Sciatic nerve (tissue), 2 donors: Measurements from ENCODE around the gene SERHL2. TPM values are rescaled to one million over a fixed set of nuclear protein-coding genes. Genes with fewer than 3 reads are reported as not detected.
A peak's percentile ranks its signal among the peaks of the same experiment; 100 is the strongest.
"Not testable (repeated sequence)": the region's sequence is repeated elsewhere in the genome, so short reads cannot be mapped to it uniquely, and the experiment has no call there.

ENCODE experiments used
- ATAC-seq: fragments of 200-7000 bp; cut with Tn5 transposase; one replicate; pipeline ENCODE4 v1.9.1; 2020; ENCODE audit warnings: mild to moderate bottlenecking, moderate library complexity
- DNase-seq: peaks from one replicate; pipeline ENCODE4 v3.0.0-alpha.2; 2020; ENCODE audit warnings: low spot score
- intact Hi-C: fragments of 100-400 bp; cut with DNase I; formaldehyde crosslinking; loops from one replicate; pipeline ENCODE4 v1.14.2; 2022
- total RNA-seq: library from RNA; stranded (reverse); fragmentation: NEBNext Ultra II Directional; extraction: Animal tissue kit (Norgen Biotek cat#: 25700); gene quantifications from one replicate; pipeline ENCODE4 v1.2.1, GENCODE V29; 2021
- donor health status: DM: no; HTN: no; CAD: no.
- donor health status: DM: no; HTN: no; CAD: no.

The SERHL2 gene, protein sequence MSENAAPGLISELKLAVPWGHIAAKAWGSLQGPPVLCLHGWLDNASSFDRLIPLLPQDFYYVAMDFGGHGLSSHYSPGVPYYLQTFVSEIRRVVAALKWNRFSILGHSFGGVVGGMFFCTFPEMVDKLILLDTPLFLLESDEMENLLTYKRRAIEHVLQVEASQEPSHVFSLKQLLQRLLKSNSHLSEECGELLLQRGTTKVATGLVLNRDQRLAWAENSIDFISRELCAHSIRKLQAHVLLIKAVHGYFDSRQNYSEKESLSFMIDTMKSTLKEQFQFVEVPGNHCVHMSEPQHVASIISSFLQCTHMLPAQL
- 7.8 TPM for total RNA-seq

DNA sequence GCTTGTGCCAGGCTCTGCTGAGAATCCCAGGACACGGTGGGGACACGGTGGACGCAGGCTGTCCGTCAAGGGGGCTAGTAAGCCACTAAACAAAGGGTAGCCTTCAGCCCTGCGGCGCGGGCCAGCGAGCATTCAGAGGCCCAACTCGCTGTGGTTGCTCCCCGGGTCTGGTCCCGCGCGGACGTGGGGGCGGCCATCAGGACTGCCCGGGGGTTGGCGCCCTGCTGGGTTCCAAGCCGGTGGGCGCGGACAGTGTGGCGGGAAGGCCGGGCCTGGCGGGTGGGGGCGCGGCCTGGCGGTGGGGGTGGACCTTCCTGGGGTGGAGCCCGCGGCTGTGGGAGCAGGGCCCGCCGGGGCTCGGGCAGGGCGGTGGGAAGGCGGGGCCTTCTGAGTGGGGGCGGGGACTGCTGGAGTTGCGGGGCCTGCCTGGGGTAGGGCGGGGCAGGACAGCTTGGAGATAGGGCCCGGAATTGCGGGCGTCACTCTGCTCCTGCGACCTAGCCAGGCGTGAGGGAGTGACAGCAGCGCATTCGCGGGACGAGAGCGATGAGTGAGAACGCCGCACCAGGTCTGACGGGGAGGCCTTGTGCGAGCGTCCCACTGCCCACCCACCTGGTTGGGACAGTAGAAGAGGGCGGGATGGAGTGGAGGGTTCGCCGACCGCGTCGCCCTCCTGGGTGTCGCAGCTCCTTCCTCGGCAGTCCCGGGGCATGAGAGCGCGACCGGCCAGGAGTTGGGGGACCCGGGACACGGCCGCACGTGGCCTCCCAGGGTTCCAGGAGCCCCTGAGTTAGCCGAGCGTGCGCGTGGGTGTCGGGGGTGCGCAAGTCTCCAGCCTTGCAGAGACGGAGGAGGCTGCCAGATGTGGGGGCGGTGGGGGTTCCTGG, at the start of gene SERHL2:
SERHL2 (plus strand) TSS at position 482 of the 887 bp plus-strand sequence; CDS start at position 547, 65 bp downstream.
- ATAC-seq: peak; percentile 97
- intact Hi-C loops: no loop called here

GRCh38 chr22:42508327-42508974, 45.3 kb upstream of the SERHL2 start:
- ATAC-seq, intact Hi-C loops: not testable (repeated sequence)

More for the DNA sequence above, at the start of gene SERHL2:
- DNase-seq: peak; percentile 95

GRCh38 chr22:42508975-42509364, 44.8 kb upstream of the SERHL2 start:
- intact Hi-C loops, ATAC-seq, DNase-seq: not testable (repeated sequence)

More at GRCh38 chr22:42508327-42508974, 45.3 kb upstream of the SERHL2 start:
- DNase-seq: not testable (repeated sequence)

DNA sequence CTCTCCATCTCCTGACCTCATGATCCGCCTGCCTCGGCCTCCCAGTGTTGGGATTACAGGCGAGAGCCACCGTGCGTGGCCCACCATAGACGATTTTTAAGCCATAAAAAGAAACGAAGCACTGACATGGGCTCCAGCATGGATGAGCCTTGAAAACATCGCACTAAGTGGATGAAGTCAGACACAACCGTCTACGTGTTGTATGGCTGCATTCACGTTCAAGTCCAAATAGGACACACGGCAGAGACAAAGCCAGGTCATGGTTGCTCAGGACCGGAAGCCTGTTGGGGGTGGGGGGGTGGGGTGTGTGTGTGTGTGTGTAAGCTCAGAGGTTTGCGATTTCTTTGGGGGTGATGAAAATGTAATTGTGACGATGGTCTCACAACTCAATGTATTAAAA, 44.2 kb upstream of the SERHL2 start:
- ATAC-seq (no peak), DNase-seq (no peak)
- intact Hi-C loops: no loop called here

DNA sequence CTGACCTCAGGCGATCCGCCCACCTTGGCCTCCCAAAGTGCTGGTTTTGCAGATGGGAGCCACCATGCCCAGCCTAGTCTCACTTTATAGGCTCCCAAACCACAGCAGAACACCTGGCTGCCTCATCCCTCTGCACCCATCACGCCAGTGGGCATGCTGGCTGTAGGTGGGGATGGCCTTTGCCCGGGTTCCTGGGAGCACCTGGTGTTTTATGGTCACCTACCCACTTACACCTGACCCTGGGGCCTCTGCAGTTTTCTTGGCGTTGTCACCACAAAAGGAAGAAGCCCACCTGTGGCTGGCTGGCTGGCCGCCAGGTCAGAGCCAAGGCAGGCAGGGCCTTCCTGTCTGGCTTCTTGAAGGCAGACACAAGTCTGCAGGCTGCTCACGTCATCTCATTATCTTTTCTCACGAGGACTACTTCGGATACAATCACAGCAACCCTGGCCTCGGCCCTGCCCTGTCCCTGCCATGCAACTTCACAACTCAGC, 42.3 kb upstream of the SERHL2 start:
- intact Hi-C loops: no loop called here
- DNase-seq: no peak
- no peak for ATAC-seq

DNA sequence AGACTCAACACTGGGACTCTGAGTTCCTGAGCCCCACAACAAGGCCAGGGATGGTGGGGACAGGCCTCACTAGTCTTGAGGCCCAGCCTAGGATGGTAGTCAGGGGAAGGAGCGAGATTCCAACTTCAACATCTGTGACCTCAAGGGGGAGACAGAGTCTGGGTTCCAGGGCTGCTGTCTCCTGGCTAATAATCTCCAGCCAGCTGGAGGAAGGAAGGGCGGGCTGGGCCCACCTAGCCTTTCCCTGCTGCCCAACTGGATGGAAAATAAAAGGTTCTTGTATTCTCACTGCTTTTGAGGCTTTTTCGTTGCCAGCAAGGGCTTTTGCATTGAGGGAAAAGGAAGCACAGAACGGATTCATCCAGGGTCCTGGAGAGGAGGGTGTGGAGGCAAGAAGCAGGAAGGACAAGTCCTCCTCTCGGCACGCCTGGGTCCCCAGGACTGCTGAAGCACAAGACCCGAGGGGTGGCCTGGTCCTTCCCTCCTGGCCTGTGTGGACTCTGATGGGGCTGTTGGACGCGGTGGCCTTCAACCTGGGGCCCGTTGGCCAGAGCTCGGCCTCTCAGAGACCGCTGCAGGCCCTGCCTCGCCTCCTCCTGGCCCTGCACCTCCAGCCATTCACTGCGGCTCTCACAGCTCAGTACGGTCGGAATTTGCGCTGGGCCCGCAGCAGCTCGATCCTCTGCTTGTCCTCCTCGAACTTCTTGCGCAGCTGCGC, 41.3 kb upstream of the SERHL2 start:
- DNase-seq, intact Hi-C loops: not testable (repeated sequence)
- ATAC-seq: peak; percentile 83

DNA sequence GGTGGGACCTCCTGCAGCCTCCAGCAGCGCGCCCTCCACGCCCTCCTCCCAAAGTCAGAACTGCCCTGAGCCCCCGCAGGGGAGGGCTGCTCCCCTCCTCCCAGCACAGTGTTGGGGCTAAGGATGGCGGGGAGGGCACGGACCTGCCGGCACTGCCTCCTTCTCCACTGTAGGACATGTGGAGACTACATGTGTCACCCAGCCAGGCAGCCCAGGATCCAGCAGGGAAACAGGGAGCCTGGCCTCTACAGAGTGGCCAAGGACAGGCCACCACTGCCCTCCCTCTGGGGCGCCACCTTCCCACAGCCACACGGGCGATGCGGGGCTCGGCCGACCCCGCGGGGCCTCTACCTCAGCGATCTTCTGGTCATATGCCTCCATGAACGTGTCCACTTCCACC, 39.4 kb upstream of the SERHL2 start:
- intact Hi-C loops, DNase-seq, ATAC-seq: not testable (repeated sequence)

GRCh38 chr22:42515304-42515703, 38.5 kb upstream of the SERHL2 start:
- ATAC-seq, DNase-seq, intact Hi-C loops: not testable (repeated sequence)

- ATAC-seq: no peak
- intact Hi-C loops: no loop called here
- no peak for DNase-seq
These were observed 37.9 kb upstream of the SERHL2 start for GRCh38 chr22:42515896-42516295.

DNA sequence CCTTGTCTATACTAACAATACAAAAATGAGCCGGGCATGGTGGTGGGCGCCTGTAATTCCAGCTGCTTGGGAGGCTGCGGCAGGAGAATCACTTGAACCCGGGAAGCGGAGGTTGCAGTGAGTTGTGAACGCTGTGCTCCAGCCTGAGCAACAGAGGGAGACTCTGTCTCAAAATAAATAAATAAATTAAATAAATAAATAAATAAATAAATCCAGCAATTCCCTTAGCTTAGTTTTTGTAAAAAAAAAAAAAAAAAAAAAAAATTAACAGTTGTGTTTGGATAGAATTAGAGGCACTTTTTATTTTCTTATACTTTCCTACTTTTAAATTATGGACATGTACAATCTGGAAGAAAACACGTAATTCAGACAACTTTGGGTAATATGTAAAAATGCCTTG, 36.7 kb upstream of the SERHL2 start:
- ATAC-seq, DNase-seq, intact Hi-C loops: not testable (repeated sequence)

- peak; percentile 2 for ATAC-seq
- DNase-seq, intact Hi-C loops: not testable (repeated sequence)
These were observed 34.9 kb upstream of the SERHL2 start for GRCh38 chr22:42518638-42519524.

DNA sequence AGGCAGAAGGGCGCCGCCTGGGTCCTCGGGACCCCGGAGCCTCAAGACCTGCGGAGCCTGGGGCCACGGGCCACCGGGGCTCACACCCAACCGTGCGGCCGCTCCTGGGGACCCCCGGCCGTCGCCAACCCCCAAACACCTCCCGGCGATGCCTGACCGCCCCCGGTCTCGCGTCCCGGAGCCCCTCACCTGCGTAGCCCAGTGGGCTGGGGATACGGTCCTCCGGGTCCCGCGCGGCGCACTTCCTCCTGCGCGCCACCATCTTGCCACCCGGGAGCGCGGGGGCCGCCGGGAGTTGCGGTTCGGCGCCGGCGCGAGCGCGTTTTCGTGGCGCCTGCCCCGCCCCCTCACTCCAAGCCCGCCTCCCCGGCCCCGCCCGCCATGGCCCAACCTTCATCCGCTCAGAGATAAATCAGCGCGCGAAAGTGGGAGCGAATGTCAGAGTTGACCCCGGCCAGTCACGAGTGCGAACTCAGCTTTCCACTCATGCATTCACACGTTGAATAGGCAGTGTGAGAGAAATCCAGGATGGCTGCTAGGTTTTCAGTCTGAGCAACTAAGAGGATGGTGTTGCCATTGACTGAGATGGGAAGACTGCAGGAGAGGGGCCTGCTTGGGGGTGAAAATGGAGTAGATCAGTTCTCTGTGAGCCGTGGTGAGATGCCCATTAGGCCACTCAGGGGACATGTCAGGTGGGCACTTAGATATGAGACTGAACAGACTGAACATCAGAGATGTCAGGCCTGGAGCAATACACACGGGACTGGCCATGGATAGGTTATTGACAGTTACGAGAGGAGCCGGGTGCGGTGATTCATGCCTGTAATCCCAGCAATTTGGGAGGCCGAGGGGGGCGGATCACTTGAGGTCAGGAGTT, 34.0 kb upstream of the SERHL2 start, which contains the start of gene RRP7A:
RRP7A (minus strand) TSS at position 272 of the 877 bp plus-strand sequence; CDS start at position 262, 10 bp downstream.
- DNase-seq (peak; percentile 91), ATAC-seq (peak; percentile 88)
- intact Hi-C loops: no loop called here

GRCh38 chr22:42521228-42521546, 32.6 kb upstream of the SERHL2 start:
- peak; percentile 24 for ATAC-seq
- intact Hi-C loops: no loop called here
- DNase-seq: no peak

- no peak for ATAC-seq
- DNase-seq: no peak
- intact Hi-C loops: no loop called here
These were observed 31.2 kb upstream of the SERHL2 start for GRCh38 chr22:42522546-42522945.

- no peak for ATAC-seq
These were observed 25.0 kb upstream of the SERHL2 start for GRCh38 chr22:42528591-42529307.

DNA sequence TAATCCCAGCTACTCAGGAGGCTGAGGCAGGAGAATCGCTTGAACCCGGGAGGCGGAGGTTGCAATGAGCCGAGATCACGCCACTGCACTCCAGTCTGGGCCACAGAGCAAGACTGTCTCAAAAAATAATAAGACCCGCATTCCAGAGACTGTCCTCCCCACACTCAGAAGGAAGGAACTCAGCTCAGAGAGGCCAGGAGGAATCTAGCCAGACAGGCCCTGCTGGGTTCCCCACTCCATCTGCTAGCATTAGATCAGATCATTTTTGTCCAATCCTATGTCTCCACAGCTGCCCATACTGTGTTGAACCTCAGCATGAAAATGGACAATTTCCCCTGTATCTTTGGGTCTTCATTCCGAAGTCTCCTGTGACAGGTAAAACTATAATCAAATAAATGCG, 24.3 kb upstream of the SERHL2 start:
- ATAC-seq, DNase-seq, intact Hi-C loops: not testable (repeated sequence)

More at GRCh38 chr22:42528591-42529307, 25.0 kb upstream of the SERHL2 start:
- intact Hi-C loops: no loop called here
- DNase-seq: no peak
